Choroid plexus epithelial cell (primary cell): ENCODE data around the gene GET3.

Experiments
- DNase-seq: peaks from one replicate; pipeline ENCODE4 v3.0.0-alpha.2; 2010; ENCODE audit warnings: low read depth
- H3K4me3 ChIP-seq: 2 replicates; pipeline ENCODE4 v1.5.1; 2011; ENCODE audit warnings: low read depth, mild to moderate bottlenecking, control low read depth, low read length, moderate library complexity
- TF ChIP-seq, protein P1 (sequence below): conservative IDR thresholded peaks from 2 replicates; pipeline ENCODE4 v1.5.1; 2011; ENCODE audit warnings: low read depth, mild to moderate bottlenecking, control low read depth, inconsistent platforms, low read length, moderate library complexity

Gene GET3

DNA sequence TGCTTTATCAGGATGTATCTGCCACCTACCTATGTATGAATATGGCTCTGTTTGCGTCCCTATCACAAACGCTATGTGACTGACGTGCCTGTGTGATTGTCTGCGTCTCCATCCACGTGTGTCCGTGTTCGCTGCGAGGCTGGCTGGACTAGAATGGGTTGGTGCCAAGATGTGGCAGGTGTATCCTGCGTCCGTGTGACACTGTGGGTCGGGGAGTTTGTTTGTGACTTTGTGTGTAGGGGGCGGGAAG lies 44.8 kb downstream of the GET3 start:
- peak overlapping the region; percentile 58 for H3K4me3 ChIP-seq
- TF ChIP-seq, protein P1, sequence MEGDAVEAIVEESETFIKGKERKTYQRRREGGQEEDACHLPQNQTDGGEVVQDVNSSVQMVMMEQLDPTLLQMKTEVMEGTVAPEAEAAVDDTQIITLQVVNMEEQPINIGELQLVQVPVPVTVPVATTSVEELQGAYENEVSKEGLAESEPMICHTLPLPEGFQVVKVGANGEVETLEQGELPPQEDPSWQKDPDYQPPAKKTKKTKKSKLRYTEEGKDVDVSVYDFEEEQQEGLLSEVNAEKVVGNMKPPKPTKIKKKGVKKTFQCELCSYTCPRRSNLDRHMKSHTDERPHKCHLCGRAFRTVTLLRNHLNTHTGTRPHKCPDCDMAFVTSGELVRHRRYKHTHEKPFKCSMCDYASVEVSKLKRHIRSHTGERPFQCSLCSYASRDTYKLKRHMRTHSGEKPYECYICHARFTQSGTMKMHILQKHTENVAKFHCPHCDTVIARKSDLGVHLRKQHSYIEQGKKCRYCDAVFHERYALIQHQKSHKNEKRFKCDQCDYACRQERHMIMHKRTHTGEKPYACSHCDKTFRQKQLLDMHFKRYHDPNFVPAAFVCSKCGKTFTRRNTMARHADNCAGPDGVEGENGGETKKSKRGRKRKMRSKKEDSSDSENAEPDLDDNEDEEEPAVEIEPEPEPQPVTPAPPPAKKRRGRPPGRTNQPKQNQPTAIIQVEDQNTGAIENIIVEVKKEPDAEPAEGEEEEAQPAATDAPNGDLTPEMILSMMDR: no peak
- DNase-seq: no peak

DNA sequence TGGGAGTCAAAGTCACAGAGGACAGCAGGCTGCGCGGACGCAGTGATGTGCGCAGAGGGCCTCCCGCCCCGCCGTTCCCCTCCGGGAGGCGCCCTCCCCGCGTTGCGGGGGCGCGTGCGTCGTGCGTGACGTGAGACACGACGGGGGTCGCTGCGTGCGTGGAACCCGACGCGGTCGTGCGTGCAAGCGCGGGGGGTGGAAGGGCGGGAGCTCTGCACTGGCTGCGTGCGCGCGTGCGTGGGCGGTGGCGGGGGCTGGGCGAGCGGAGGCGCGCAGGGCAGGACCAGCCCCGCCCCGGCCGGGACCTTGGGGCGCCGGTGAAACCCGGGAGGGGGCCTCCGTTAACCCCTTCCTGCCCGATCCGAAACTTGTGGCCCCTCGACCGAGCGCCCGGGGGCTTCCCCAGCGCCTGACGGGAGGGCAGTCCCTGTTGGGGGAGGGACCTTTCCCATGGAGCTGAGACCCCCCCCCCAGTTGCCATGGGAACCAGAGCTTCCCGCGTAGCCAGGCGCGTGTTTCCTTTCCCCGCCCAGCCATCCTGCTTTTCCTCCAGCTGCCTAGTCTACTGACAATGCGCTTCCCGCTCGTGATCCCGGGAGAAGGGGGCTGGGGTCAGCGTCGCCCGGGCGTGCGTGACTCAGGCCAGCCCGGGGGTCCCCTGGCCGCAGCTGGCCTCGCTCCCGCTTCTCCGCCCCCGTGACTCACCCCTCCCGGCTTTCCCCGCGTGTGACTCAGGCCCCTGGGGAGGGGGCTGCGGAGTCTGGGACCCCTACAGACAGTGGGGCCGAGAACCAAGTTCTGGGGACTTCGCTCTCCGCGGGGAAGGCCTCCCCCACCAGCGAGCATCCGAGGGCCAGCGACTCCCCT lies 45.4 kb downstream of the GET3 start:
- TF ChIP-seq, protein P1: no peak
- DNase-seq: peak; percentile 89
- H3K4me3 ChIP-seq: peak overlapping the region; percentile 58

DNA sequence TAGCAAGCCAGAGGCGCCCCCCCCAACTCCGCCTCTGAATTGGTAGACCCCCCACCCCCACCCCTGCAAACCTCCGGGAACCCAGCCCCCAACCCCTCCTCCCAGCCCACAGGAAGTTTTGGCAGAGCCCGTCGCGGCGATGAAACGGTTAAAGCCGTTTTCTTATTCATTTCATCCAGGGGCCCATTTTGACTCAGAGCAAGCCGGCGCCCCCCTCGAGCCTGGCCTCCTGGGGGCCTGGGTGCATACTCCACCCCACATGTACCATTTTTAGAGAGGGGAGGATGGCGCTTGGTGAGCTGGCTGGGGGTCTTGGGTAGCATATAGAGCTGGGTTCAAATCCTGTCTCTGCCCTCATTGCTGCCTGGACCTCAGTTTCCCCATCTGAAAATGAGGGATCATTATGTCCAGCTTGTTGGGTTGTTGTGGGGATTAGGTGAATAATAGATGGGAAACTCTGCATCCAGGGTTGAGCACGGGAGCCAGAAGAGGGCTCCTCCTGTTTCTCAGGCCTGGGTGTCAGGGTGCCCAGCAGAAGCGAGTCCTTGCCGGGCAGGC lies 46.1 kb downstream of the GET3 start:
- TF ChIP-seq, protein P1: no peak
- H3K4me3 ChIP-seq: peak overlapping the region; percentile 58
- no peak for DNase-seq

DNA sequence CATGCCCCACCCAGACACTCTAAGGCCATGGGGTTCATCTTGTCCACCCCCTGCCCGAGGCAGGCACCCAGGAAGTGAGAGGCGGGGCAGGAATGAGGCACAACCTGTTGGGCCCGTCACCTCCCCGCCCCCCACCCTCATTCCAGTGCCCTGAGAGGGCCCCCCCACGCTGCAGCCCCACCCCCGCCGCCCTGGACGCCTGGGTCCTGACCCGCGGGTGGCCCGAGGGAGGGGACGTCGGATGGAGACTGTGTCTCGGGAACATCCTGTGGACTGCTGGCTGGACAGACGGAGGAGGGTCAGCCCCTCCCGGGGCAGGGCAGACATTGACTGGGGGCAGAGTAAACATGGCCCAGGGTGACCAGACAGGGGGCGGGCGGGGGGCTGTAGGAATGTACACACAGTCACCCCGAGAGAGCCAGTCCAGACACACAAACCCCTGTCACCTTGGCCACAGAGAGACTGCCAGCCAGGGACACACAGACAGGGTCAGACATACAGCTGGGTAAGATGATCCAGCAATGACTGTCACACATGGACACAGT lies 46.6 kb downstream of the GET3 start:
- DNase-seq: no peak
- H3K4me3 ChIP-seq: no peak overlapping the region
- TF ChIP-seq, protein P1: no peak

DNA sequence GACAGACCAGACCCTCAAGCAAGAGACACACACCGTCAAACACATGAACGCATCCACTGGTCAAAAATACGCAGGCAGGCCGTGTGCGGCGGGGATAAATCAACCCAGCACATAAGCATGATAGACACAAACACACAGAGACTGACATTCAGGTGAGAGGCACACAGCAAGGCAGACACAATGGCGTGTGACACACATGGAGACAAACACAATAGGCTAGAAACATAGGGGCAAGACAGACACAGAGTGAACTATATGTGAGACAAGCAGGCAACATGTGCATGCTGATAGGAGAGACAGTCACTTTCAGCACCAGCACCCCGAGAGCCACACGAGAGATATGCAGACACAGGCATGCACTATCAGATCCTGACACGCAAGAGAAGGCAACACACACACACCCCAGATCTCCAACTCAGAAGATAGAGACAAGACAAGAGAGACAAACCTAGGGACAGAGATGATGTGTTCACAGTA lies 47.1 kb downstream of the GET3 start:
- H3K4me3 ChIP-seq: no peak overlapping the region
- TF ChIP-seq, protein P1: no peak
- no peak for DNase-seq

DNA sequence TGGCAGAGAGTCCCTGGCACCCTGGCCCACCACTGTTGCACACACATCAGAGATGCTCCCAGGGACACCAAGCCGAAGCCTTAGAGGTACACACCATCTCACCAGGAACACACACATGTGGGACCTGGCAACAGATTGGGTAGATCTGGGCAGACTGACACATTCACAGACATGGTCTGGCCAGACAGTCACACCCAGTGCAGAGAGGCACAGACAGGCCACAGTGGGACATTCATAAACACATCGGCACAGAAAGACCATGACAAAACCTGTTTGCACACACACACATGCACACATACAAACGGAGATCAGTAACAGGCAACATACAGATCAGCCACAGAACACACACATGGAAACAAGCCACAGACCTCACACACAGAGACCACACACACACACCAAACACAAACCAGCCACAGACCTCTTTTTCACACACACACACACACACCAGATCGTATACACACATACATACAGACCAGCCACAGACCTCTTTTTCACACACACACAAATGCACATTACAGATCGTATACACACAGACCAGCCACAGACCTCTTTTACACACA lies 47.7 kb downstream of the GET3 start:
- H3K4me3 ChIP-seq: no peak overlapping the region
- TF ChIP-seq, protein P1: no peak
- DNase-seq: peak; percentile 39
